ENCODE measurements around the gene GFOD1. TPM values are rescaled to one million over a fixed set of nuclear protein-coding genes. Genes with fewer than 3 reads are reported as not detected.

The GFOD1 gene
- total and polyA plus RNA-seq, 8 donors: 0.76 to 29.4 (median 11.4) TPM

DNA sequence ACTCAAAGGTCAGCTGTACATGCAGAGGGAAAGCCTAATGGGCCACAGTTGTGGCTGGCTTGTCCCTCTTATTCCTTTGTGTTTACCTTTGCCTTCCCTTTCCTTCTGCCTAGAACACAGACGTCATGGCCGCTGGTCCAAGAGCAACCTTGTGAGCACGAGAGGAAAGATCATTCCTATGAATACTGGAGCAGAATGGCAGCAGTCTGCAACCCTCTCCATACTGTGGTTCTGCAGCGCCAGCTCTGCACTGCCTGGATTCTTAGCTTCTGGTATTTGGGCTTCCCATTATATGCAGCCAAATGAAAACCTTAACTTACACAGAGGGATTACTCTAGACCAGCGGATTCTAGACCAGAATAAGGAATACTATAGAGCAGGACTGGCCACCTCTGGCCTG lies 171.5 kb downstream of the GFOD1 start:
- intact Hi-C loops (cut with DNase I; ENCODE audit: low total_unique reads): no loop called here
- peaks cover 49 to 96% (median 93%) of the 10 kb centered on the region in 4 donors for H3K36me3 ChIP-seq
- no peaks in the 10 kb centered on the region for H3K9me3 ChIP-seq
- no peaks in the 10 kb centered on the region for H3K27me3 ChIP-seq
- no peaks in the 10 kb centered on the region for H3K4me1 ChIP-seq
- TF ChIP-seq EP300 (IDR thresholded peaks at IDR 0.05) (no peak), POLR2A (IDR thresholded peaks at IDR 0.05) (no peak), POLR2AphosphoS5 (IDR thresholded peaks at IDR 0.05) (no peak), CTCF (IDR thresholded peaks at IDR 0.05) (no peak)
- H3K4me3 ChIP-seq: no peak overlapping the region
- 82 to 95% (median 91%) methylated on average over 5 of the region's 5 CpGs for WGBS, 5 donors
- no peak overlapping the region for H3K27ac ChIP-seq
- no peak for DNase-seq

DNA sequence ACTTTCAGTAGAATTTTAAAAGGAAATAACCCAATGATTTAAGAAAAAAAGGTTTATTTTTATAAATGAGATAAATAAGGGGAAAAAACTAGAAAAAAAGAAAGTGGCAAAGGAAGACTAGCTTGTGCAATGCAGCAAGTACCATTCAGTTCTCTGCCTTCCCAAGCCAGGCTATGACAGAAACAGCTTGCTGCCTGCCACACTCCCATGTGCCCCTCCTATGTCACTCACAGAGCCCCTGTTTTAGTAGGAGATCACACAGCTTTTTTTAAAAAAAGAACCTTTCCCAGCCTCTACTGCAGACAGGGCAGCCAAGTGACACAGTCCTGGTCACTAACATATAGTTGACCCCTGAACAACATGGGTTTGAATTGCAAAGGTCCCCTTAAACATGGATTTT lies 172.6 kb downstream of the GFOD1 start:
- Histone ChIP-seq H3K27me3 (no peaks in the 10 kb centered on the region), H3K4me1 (no peaks in the 10 kb centered on the region), H3K27ac (no peak overlapping the region), H3K36me3 (peaks cover 38 to 93% (median 88%) of the 10 kb centered on the region in 4 donors), H3K4me3 (no peak overlapping the region), H3K9me3 (no peaks in the 10 kb centered on the region)
- intact Hi-C loops (cut with DNase I; ENCODE audit: low total_unique reads): no loop called here
- TF ChIP-seq EP300 (IDR thresholded peaks at IDR 0.05) (no peak), POLR2AphosphoS5 (IDR thresholded peaks at IDR 0.05) (no peak), POLR2A (IDR thresholded peaks at IDR 0.05) (no peak), CTCF (IDR thresholded peaks at IDR 0.05) (no peak)
- DNase-seq: no peak

- no peak overlapping the region for H3K27ac ChIP-seq
- DNase-seq: no peak
- H3K9me3 ChIP-seq: no peaks in the 10 kb centered on the region
- H3K36me3 ChIP-seq: peaks cover 15 to 91% (median 84%) of the 10 kb centered on the region in 4 donors
- TF ChIP-seq EP300 (IDR thresholded peaks at IDR 0.05) (no peak), POLR2A (IDR thresholded peaks at IDR 0.05) (no peak), CTCF (IDR thresholded peaks at IDR 0.05) (no peak), POLR2AphosphoS5 (IDR thresholded peaks at IDR 0.05) (no peak)
- no peaks in the 10 kb centered on the region for H3K4me1 ChIP-seq
- no peak overlapping the region for H3K4me3 ChIP-seq
- intact Hi-C loops (cut with DNase I; ENCODE audit: low total_unique reads): no loop called here
- no peaks in the 10 kb centered on the region for H3K27me3 ChIP-seq
- WGBS, 5 donors: 3 to 86% (median 32%) methylated on average over 1 of the region's 1 CpG
These were observed 176.2 kb downstream of the GFOD1 start for GRCh38 chr6:13311155-13311554.

DNA sequence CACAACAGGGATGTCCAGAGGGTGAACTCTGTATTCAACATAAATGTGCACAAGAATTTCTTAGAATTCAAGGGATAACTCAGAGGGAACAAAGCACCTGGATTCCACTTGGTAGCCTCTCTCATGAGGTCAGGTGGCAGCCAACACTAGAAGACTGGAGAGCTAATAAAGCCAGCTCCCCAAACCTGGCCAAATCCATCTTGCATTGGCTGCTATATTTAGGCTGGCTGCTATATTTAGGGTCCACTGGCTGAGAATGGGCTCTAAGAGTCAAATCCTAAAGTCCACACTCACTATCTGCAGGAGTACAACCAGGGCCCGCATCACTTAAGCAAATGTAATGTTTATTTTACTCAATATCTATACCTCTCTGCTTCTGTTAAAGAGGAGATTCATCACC lies 179.1 kb downstream of the GFOD1 start:
- TF ChIP-seq POLR2A (IDR thresholded peaks at IDR 0.05): no peak
- no peak for TF ChIP-seq POLR2AphosphoS5 (IDR thresholded peaks at IDR 0.05)
- no peak for TF ChIP-seq EP300 (IDR thresholded peaks at IDR 0.05)
- no peak for TF ChIP-seq CTCF (IDR thresholded peaks at IDR 0.05)
- H3K27ac ChIP-seq: no peak overlapping the region
- intact Hi-C loops (cut with DNase I; ENCODE audit: low total_unique reads): no loop called here
- DNase-seq: no peak
- no peak overlapping the region for H3K4me3 ChIP-seq
- H3K4me1 ChIP-seq: peaks cover under 1 to 19% (median 10%) of the 10 kb centered on the region in 4 donors
- 25 to 84% (median 70%) methylated on average over 1 of the region's 1 CpG for WGBS, 5 donors
- H3K9me3 ChIP-seq: no peaks in the 10 kb centered on the region
- no peaks in the 10 kb centered on the region for H3K27me3 ChIP-seq
- H3K36me3 ChIP-seq: peaks cover 0 to 75% (median 73%) of the 10 kb centered on the region in 4 donors

Other genes with a start within 250 kb of the GFOD1 start
- gene TBC1D7, start 159.1 kb downstream of the GFOD1 start, total RNA-seq: 10 to 100 TPM in 1 of 5 donors, 1 to 10 TPM in 3, not detected in 1; 2.7 to 20.4 (median 7.5) TPM
- gene TBC1D7, start 159.1 kb downstream of the GFOD1 start, polyA plus RNA-seq: 10 to 100 TPM in 2 of 3 donors, 1 to 10 TPM in 1; 8.2 to 15.3 (median 10.2) TPM
- 10 to 100 TPM in 1 of 5 donors, 1 to 10 TPM in 4; 1.8 to 10.3 (median 5.1) TPM for gene SIRT5, start 87.0 kb upstream of the GFOD1 start, total RNA-seq
- gene SIRT5, start 87.0 kb upstream of the GFOD1 start, polyA plus RNA-seq: 1 to 10 TPM; 4.1 to 6.9 (median 4.3) TPM
- 100 to 1,000 TPM in 1 of 5 donors, 10 to 100 TPM in 4; 18.1 to 147 (median 67.9) TPM for gene NOL7, start 127.7 kb upstream of the GFOD1 start, total RNA-seq
- gene NOL7, start 127.7 kb upstream of the GFOD1 start, polyA plus RNA-seq: 10 to 100 TPM; 50.8 to 68.7 (median 57.3) TPM
- 10 to 100 TPM; 17.4 to 51.4 (median 21.0) TPM for gene RANBP9, start 224.2 kb upstream of the GFOD1 start, total RNA-seq
- gene RANBP9, start 224.2 kb upstream of the GFOD1 start, polyA plus RNA-seq: 10 to 100 TPM; 13.1 to 21.8 (median 18.6) TPM

Data from stomach (tissue), 9 donors.